Endothelial cell of coronary artery (primary cell): ENCODE results near the gene EIF3M. TPM values are rescaled to one million over a fixed set of nuclear protein-coding genes. Genes with fewer than 3 reads are reported as not detected.

Source experiments
- total RNA-seq: library from RNA; depleted of rRNA; stranded (reverse); fragments of >200 nt; gene quantifications from 2 replicates; pipeline ENCODE4 v1.2.3, GENCODE V29; 2014

Gene EIF3M
- 407 and 440 TPM in 2 replicates for total RNA-seq

DNA sequence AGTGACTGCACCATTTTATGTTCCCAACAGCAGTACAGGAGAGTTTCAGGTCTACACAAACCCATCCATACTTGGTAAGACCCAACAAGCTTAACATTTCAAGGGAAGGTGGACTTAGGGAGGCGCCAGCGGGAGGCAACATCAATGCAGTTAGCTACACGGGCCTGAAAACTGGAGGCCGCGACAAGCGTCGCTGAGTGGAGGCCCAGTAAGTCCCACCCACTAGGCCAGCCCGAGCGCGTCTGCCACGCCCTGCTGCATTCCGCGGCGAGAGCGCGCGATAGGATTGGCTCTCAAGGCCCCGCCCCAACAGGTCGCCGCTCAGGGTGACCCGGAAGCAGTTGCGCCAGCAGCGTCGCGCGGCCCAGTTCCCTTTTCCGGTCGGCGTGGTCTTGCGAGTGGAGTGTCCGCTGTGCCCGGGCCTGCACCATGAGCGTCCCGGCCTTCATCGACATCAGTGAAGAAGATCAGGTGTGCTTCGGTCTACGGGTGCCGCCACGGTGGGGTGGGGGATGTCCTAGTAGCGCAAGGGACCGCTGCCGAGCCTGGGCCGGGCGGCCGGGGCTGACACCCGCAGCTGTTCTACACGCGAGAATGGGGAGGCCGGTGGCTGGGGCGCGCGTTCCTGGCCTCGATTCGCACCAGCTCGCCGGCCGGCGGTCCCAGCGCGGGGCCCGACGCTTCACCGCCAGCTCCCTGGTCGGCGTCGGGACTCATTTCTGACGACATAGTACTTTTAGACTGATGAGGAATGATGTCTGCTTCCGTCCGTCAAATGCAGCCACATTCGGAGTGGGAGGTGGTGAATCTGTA lies at the start of gene EIF3M:
Gene EIF3M (plus strand): TSS at position 373 of the 813 bp plus-strand sequence. CDS start 57 bp downstream, at position 430.

Other genes starting within 250 kb of the EIF3M start
- 0.99 and 1.1 TPM in 2 replicates for gene WT1, start 148.3 kb upstream of the EIF3M start, total RNA-seq
- gene CCDC73, start 210.8 kb downstream of the EIF3M start, total RNA-seq = not detected in 2 replicates
- 0.09 TPM in 1 of 2 replicates, not detected in the other for gene PRRG4, start 246.1 kb downstream of the EIF3M start, total RNA-seq